Heart right ventricle (tissue), 16 donors: ENCODE measurements around the gene ANKRD13B. TPM values are rescaled to one million over a fixed set of nuclear protein-coding genes. Genes with fewer than 3 reads are reported as not detected.

Source experiments
- ATAC-seq, 8 donors: fragments of 200-7000 bp; cut with Tn5 transposase; one replicate each; pipeline ENCODE4 v1.9.1; 2020; ENCODE audit warnings: mild to moderate bottlenecking in 8 of 8, moderate library complexity in 8 of 8, moderate number of reproducible peaks in 1 of 8
- DNase-seq, 2 donors: peaks; one replicate each; pipeline ENCODE4 v3.0.0-alpha.2; 2020
- H3K27ac ChIP-seq, 10 donors: fragments of 200-600 bp; sonication (generic) in 2 of 10; one replicate each; pipeline versions ENCODE4 v1.5.0 to v1.8.0; 2020 to 2022; ENCODE audit warnings: mild to moderate bottlenecking in 3 of 10
- H3K27me3 ChIP-seq, 7 donors: fragments of 200-600 bp; one replicate each; pipeline ENCODE4 v1.8.0; 2021 to 2022; ENCODE audit warnings: mild to moderate bottlenecking in 2 of 7
- H3K36me3 ChIP-seq, 9 donors: fragments of 200-600 bp; sonication (generic) in 1 of 9; one replicate each; pipeline versions ENCODE4 v1.5.0 to v1.8.0; 2020 to 2022; ENCODE audit warnings: mild to moderate bottlenecking in 2 of 9
- H3K4me1 ChIP-seq, 9 donors: fragments of 200-600 bp; sonication (generic) in 1 of 9; one replicate each; pipeline versions ENCODE4 v1.5.0 to v1.8.0; 2020 to 2022; ENCODE audit warnings: mild to moderate bottlenecking in 4 of 9
- H3K4me3 ChIP-seq, 10 donors: fragments of 200-600 bp; sonication (generic) in 2 of 10; one replicate each; pipeline versions ENCODE4 v1.5.0 to v1.8.0; 2020 to 2022; ENCODE audit warnings: mild to moderate bottlenecking in 7 of 10, moderate library complexity in 2 of 10
- H3K9me3 ChIP-seq, 11 donors: fragments of 200-600 bp in 10 of 11; sonication (generic) in 2 of 11; one replicate each; pipeline versions ENCODE4 v1.5.0 to v1.8.0; 2013 to 2022; ENCODE audit warnings: mild to moderate bottlenecking in 2 of 11, control low read depth in 1 of 11, moderate library complexity in 1 of 11
- CTCF ChIP-seq, 9 donors: fragments of 200-600 bp; sonication (generic) in 2 of 9; IDR thresholded peaks; one replicate each; pipeline versions ENCODE4 v1.5.0 to v1.8.0; 2021 to 2022; ENCODE audit warnings: antibody characterized with exemption in 9 of 9, mild to moderate bottlenecking in 5 of 9, moderate library complexity in 1 of 9
- WGBS, 2 donors: extraction: QIAGEN DNeasy Blood & Tissue Kit; methylation state at CpG; one replicate each; pipeline ENCODE4 v1.1.7; 2013; ENCODE audit warnings: inconsistent platforms in 1 of 2; 5-methylcytosine and 5-hydroxymethylcytosine counted together
- intact Hi-C, 10 donors: fragments of 100-400 bp; cut with DNase I; formaldehyde crosslinking; loops; one replicate each; pipeline versions ENCODE4 v1.11.1 to v1.14.2; 2022
- polyA plus RNA-seq, 2 donors: library from polyadenylated mRNA; stranded (reverse); fragments of 200-250 nt; gene quantifications; one replicate each; pipeline ENCODE4 v1.2.3, GENCODE V29; 2013
- total RNA-seq, 10 donors: library from RNA; stranded (reverse); fragmentation: NEBNext Ultra II Directional in 3 of 10; extraction: Animal tissue kit (Norgen Biotek cat#: 25700) in 3 of 10; gene quantifications; one replicate each; pipeline versions ENCODE4 v1.2.1 to v1.2.4, GENCODE V29; 2021 to 2023
- donor health status: Arrhythmogenic right ventricular cardiomyopathy.
- donor health status: ischemic (EF 13 %, LVEDD 7.1; RV severe dilation, severe dysfunction).
- donor health status: healthy with polysubstance abuse.
- donor health status: DM: no; HTN: yes; CAD: no.
- donor health status: DM: no; HTN: no; CAD: no.
- donor health status: ischemic (EF 25% LVEDD 6.9; RV normal size, moderate dysfunction).
- donor health status: ischemic (EF 25% LVEDD 5.7; RV mildly dilated, moderate dysfunction).
- donor health status: healthy.
- donor health status: DM: yes; HTN: yes; CAD: no.
- donor health status: Ischemic cardiomyopathy.
- donor health status: ischemic (EF 35%, LVEDD 5.7; RV mildly dilated, moderate dysfunction).
- donor health status: nonischemic (EF 11% LVEDD 7.7; RV severe dilation, severe dysfunction).
- donor health status: DM: yes; HTN: yes; CAD: no.
- donor health status: PGD.
- donor health status: ischemic (EF 29% LVEDD 5.4; RV normal size, mild dysfunction).
- donor health status: nonischemic (EF 23%, LVEDD 6.1; RV moderate dilation, normal function).

Gene ANKRD13B
- total and polyA plus RNA-seq, 12 donors = 2.5 to 9.7 (median 5.7) TPM

- WGBS, 2 donors = 59 to 69% methylated on average over 8 of the region's 8 CpGs
- peak; percentile 18 to 65 (median 48) for ATAC-seq
- H3K27ac ChIP-seq = peak overlapping the region in 9 of 10 donors; percentile 9 to 75 (median 34)
- peak in 3 of 9 donors; percentile 30 to 34 (median 33) for TF ChIP-seq CTCF (IDR thresholded peaks at IDR 0.05)
- no peaks in the 10 kb centered on the region for H3K9me3 ChIP-seq
- H3K4me3 ChIP-seq = no peak overlapping the region
- intact Hi-C loops = loop anchor here in 3 of 10 donors (5.0 to 10.0 kb wide), 3 partner anchors 50 to 310 kb away; partner anchors contain the start of gene SSH2 (in 2 of the 3)
- peaks cover 0 to 27% (median 0%) of the 10 kb centered on the region in 9 donors for H3K36me3 ChIP-seq
- no peak for DNase-seq
- peaks cover 0 to 7% (median 0%) of the 10 kb centered on the region in 7 donors for H3K27me3 ChIP-seq
- H3K4me1 ChIP-seq = peaks cover 5 to 74% (median 29%) of the 10 kb centered on the region in 9 donors
Measured at GRCh38 chr17:29625037-29625750, 32.3 kb downstream of the ANKRD13B start.

GRCh38 chr17:29627951-29628350, 35.0 kb downstream of the ANKRD13B start:
- no peak for ATAC-seq
- peaks cover 0 to 48% (median 13%) of the 10 kb centered on the region in 9 donors for H3K4me1 ChIP-seq
- intact Hi-C loops = loop anchor here in 3 of 10 donors (5.0 to 10.0 kb wide), 3 partner anchors 53 to 307 kb away; partner anchors contain the start of gene SSH2 (in 2 of the 3)
- no peaks in the 10 kb centered on the region for H3K27me3 ChIP-seq
- WGBS, 2 donors = 88 to 100% methylated on average over 1 of the region's 1 CpG
- peak overlapping the region in 6 of 10 donors; percentile 6 to 46 (median 22) for H3K27ac ChIP-seq
- H3K4me3 ChIP-seq = no peak overlapping the region
- peaks cover 0 to 55% (median 20%) of the 10 kb centered on the region in 9 donors for H3K36me3 ChIP-seq
- no peak for TF ChIP-seq CTCF (IDR thresholded peaks at IDR 0.05)
- H3K9me3 ChIP-seq = no peaks in the 10 kb centered on the region
- no peak for DNase-seq

- intact Hi-C loops = loop anchor here in 3 of 10 donors (5.0 to 10.0 kb wide), 3 partner anchors 54 to 306 kb away; partner anchors contain the start of gene SSH2 (in 2 of the 3)
- Histone ChIP-seq H3K4me3 (no peak overlapping the region), H3K9me3 (no peaks in the 10 kb centered on the region), H3K27me3 (no peaks in the 10 kb centered on the region), H3K27ac (peak overlapping the region in 6 of 10 donors; percentile 6 to 46 (median 22)), H3K4me1 (peaks cover 3 to 41% (median 11%) of the 10 kb centered on the region in 9 donors), H3K36me3 (peaks cover 0 to 62% (median 23%) of the 10 kb centered on the region in 9 donors)
- DNase-seq (no peak), ATAC-seq (peak in 3 of 8 donors; percentile 45 to 61 (median 46))
- 64 to 72% methylated on average over 2 of the region's 2 CpGs for WGBS, 2 donors
- TF ChIP-seq CTCF (IDR thresholded peaks at IDR 0.05) = no peak
Measured at GRCh38 chr17:29628644-29629043, 35.7 kb downstream of the ANKRD13B start.

GRCh38 chr17:29629839-29630238, 36.9 kb downstream of the ANKRD13B start:
- 58 to 59% methylated on average over 2 of the region's 2 CpGs for WGBS, 2 donors

More at GRCh38 chr17:29629839-29630238, 36.9 kb downstream of the ANKRD13B start:
- H3K9me3 ChIP-seq = no peaks in the 10 kb centered on the region
- peaks cover 3 to 37% (median 11%) of the 10 kb centered on the region in 9 donors for H3K4me1 ChIP-seq
- DNase-seq (no peak), ATAC-seq (no peak)
- H3K27ac ChIP-seq = peak overlapping the region in 1 of 10 donors; percentile 5
- no peak for TF ChIP-seq CTCF (IDR thresholded peaks at IDR 0.05)
- no peak overlapping the region for H3K4me3 ChIP-seq
- H3K27me3 ChIP-seq = no peaks in the 10 kb centered on the region
- H3K36me3 ChIP-seq = peaks cover 0 to 74% (median 27%) of the 10 kb centered on the region in 9 donors
- intact Hi-C loops = loop anchor here in 5 of 10 donors (5.0 to 10.0 kb wide), 3 partner anchors 55 to 305 kb away; partner anchors contain the start of gene SSH2 (in 4 of the 5)
